ENCODE results near the gene NBL1. TPM values are rescaled to one million over a fixed set of nuclear protein-coding genes. Genes with fewer than 3 reads are reported as not detected.

Gene NBL1
- total and polyA plus RNA-seq, 2 of the 4 experiments (the other 2 are of a cell fraction): 14.0 to 54.2 TPM

DNA sequence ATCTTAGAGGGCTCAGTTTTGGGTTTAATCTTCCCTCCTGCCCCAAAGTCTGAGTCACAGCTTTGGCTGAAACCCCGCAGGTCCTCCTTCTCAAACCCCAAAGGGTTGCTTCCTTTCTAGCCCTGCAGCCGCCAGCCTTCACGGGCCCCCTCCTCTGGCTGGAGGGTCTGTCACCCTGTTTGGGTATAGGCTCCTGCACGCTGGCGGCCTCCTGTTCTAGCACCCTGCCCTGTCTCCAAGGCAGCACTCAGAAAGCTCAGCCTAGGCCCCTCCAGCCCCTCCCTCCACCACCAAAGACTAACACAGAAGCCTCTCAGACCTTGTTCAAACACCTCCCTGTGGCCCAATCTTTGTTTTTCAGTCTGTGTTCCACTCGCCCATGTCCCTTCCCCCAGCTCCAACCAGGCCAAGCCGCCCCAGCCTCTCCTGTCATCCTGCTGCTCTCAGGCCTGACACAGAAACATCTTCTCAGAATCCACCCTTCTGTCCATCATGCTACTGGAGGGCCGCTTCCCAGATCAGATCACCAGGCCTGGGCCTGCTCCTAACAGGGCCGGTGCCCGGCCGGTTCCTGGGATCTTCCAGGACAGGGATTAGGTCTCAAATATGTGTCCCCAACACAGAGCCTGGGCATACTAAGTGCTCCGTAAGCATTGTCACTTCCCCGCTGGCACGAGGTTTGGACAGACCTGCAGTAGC lies 56.1 kb downstream of the NBL1 start:
- CTCF ChIA-PET: no interaction called here
- H3K56ac ChIP-seq (ENCODE audit: extremely low read depth, insufficient read depth, low read length): no peak overlapping the region
- H4K91ac ChIP-seq (ENCODE audit: insufficient read depth, low read depth, low read length): no peak overlapping the region
- H2BK5ac ChIP-seq (ENCODE audit: low read depth, low read length, poor library complexity, severe bottlenecking): no peak overlapping the region
- H2AK9ac ChIP-seq (replicated peaks; ENCODE audit: low read depth, low read length, poor library complexity): peak overlapping the region; percentile 13
- no peaks in the 10 kb centered on the region for H3K9me3 ChIP-seq (ENCODE audit: control insufficient read depth, insufficient read depth, low read length)
- WGBS, 2 experiments (ENCODE audit: extremely low coverage in 2 of 2, insufficient read length in 1 of 2): 90% methylated on average over 12 of the region's 14 CpGs; no CpG with 5 or more reads in 1 of the 2 experiments
- no peak overlapping the region for H3K9ac ChIP-seq (ENCODE audit: low read depth, low read length)
- H3K23ac ChIP-seq (ENCODE audit: low read depth, low read length): no peak overlapping the region
- in situ Hi-C loops (cut with MboI; ENCODE audit: low sequenced_read_pairs): no loop called here
- H3K27ac ChIP-seq (ENCODE audit: insufficient read depth, low read length): no peak overlapping the region
- no peak overlapping the region for H2AFZ ChIP-seq (replicated peaks; ENCODE audit: low read length, poor library complexity)
- no peak overlapping the region for H2BK120ac ChIP-seq (ENCODE audit: low read depth, low read length)
- dilution Hi-C loops (cut with HindIII; ENCODE audit: low sequenced_read_pairs, unreplicated experiment): no loop called here
- H3K14ac ChIP-seq (replicated peaks; ENCODE audit: low read depth, low read length): no peak overlapping the region
- no peaks in the 10 kb centered on the region for H3K27me3 ChIP-seq (ENCODE audit: control insufficient read depth, insufficient read depth, low read length)
- H3K9me1 ChIP-seq (ENCODE audit: insufficient read depth, low read length): no peaks in the 10 kb centered on the region
- TF ChIP-seq SMC3 (IDR thresholded peaks at IDR 0.05; ENCODE audit: low read depth, low read length): no peak
- H2AK5ac ChIP-seq (ENCODE audit: low read depth, low read length): no peak overlapping the region
- H3K4me2 ChIP-seq (ENCODE audit: low read depth, low read length): no peak overlapping the region
- no TSS peak for BruUV-seq (replicated peaks)
- no peak for ATAC-seq (ENCODE audit: low read depth)
- H3K18ac ChIP-seq (ENCODE audit: low read depth, low read length): no peak overlapping the region
- H3K79me1 ChIP-seq (ENCODE audit: low read depth in 1 of 2, low read length in 2 of 2): no peaks in the 10 kb centered on the region
- DNase-seq: no peak
- H2BK15ac ChIP-seq (ENCODE audit: low read depth, low read length): no peak overlapping the region
- intact Hi-C loops (cut with micrococcal nuclease): no loop called here
- no peaks in the 10 kb centered on the region for H3K4me1 ChIP-seq (ENCODE audit: control insufficient read depth, insufficient read depth, low read length)
- H4K20me1 ChIP-seq (ENCODE audit: insufficient read depth, low read length): no peaks in the 10 kb centered on the region
- H3K4me3 ChIP-seq (ENCODE audit: insufficient read depth, low read depth, low read length): no peak overlapping the region
- POLR2A ChIA-PET (ENCODE audit: unreplicated experiment): no interaction called here
- no peak overlapping the region for H3K4ac ChIP-seq (ENCODE audit: low read depth, low read length)
- no peak overlapping the region for H2BK20ac ChIP-seq (ENCODE audit: low read depth, low read length)
- H4K5ac ChIP-seq (ENCODE audit: low read depth, low read length): no peak overlapping the region
- peaks cover 6% of the 10 kb centered on the region; the same call in 1 of the 2 replicates for H3K36me3 ChIP-seq (ENCODE audit: control insufficient read depth, insufficient read depth, low read length)
- no peak overlapping the region for H4K8ac ChIP-seq (ENCODE audit: low read depth in 2 of 2, low read length in 2 of 2)

Measured in IMR-90 (cell line).